Sigmoid colon (tissue), 7 donors: ENCODE results near the gene COL4A3. TPM values are rescaled to one million over a fixed set of nuclear protein-coding genes. Genes with fewer than 3 reads are reported as not detected.

Experiments used
- DNase-seq: peaks from one replicate; pipeline ENCODE4 v3.0.0-alpha.2; 2019
- H3K27ac ChIP-seq, 4 donors: fragments of 200-600 bp; sonication (generic); one replicate each; pipeline ENCODE4 v1.5.1; 2016 to 2019; ENCODE audit warnings: mild to moderate bottlenecking in 1 of 4
- H3K27me3 ChIP-seq, 3 donors: fragments of 200-600 bp; sonication (generic); one replicate each; pipeline ENCODE4 v1.5.1; 2019; ENCODE audit warnings: mild to moderate bottlenecking in 1 of 3
- H3K36me3 ChIP-seq, 4 donors: fragments of 200-600 bp; sonication (generic); one replicate each; pipeline ENCODE4 v1.5.1; 2016 to 2019
- H3K4me1 ChIP-seq, 4 donors: fragments of 200-600 bp; sonication (generic); one replicate each; pipeline ENCODE4 v1.5.1; 2017 to 2019
- H3K4me3 ChIP-seq, 4 donors: fragments of 200-600 bp; sonication (generic); one replicate each; pipeline ENCODE4 v1.5.1; 2017 to 2019; ENCODE audit warnings: mild to moderate bottlenecking in 2 of 4, moderate library complexity in 1 of 4
- H3K9me3 ChIP-seq, 4 donors: fragments of 200-600 bp in 3 of 4; sonication (generic) in 3 of 4; one replicate each; pipeline versions ENCODE4 v1.5.1 to v1.6.1; 2013 to 2019
- CTCF ChIP-seq, 4 experiments: fragments of 450-650 bp in 3 of 4; fragments of 200-600 bp in 1 of 4; IDR thresholded peaks; one replicate each; pipeline ENCODE4 v1.5.1; 2016 to 2019; ENCODE audit warnings: antibody characterized with exemption in 4 of 4, mild to moderate bottlenecking in 3 of 4, moderate library complexity in 2 of 4
- EP300 ChIP-seq, 4 donors: sonication (generic); formaldehyde crosslinking; IDR thresholded peaks; one replicate each; pipeline ENCODE4 v1.6.1; 2017; ENCODE audit warnings: antibody characterized with exemption in 4 of 4
- POLR2A ChIP-seq, 2 donors: fragments of 450-650 bp; IDR thresholded peaks; one replicate each; pipeline ENCODE4 v1.6.1; 2016; ENCODE audit warnings: antibody characterized with exemption in 2 of 2, mild to moderate bottlenecking in 2 of 2, moderate library complexity in 2 of 2
- POLR2AphosphoS5 ChIP-seq, 4 donors: sonication (generic); formaldehyde crosslinking; IDR thresholded peaks; one replicate each; pipeline ENCODE4 v1.6.1; 2017; ENCODE audit warnings: antibody characterized with exemption in 4 of 4
- WGBS, 2 donors: extraction: QIAGEN DNeasy Blood & Tissue Kit; methylation state at CpG; one replicate each; pipeline ENCODE4 v1.1.7; 2013; 5-methylcytosine and 5-hydroxymethylcytosine counted together
- intact Hi-C: fragments of 100-400 bp; cut with DNase I; formaldehyde crosslinking; loops from one replicate; pipeline ENCODE4 v1.15.1; 2023
- polyA plus RNA-seq, 3 donors: library from polyadenylated mRNA; stranded (reverse); fragments of 200-250 nt; gene quantifications; one replicate each; pipeline ENCODE4 v1.2.3, GENCODE V29; 2013
- total RNA-seq, 4 donors: library from RNA; depleted of rRNA; stranded (reverse); fragments of >200 nt; gene quantifications; one replicate each; pipeline ENCODE4 v1.1.0, GENCODE V29; 2016
- donor health status: healthy with polysubstance abuse.
- donor health status: Bipolar disorder and iron deficiency.
- donor health status: healthy.

COL4A3 gene
- total and polyA plus RNA-seq, 7 donors: under 0.01 to 1.6 (median 0.93) TPM; not detected in 1

- no peak for DNase-seq
- Histone ChIP-seq H3K4me1 (peaks cover 0 to 9% (median 0%) of the 10 kb centered on the region in 4 donors), H3K9me3 (no peaks in the 10 kb centered on the region), H3K27ac (no peak overlapping the region), H3K4me3 (no peak overlapping the region), H3K36me3 (no peaks in the 10 kb centered on the region), H3K27me3 (no peaks in the 10 kb centered on the region)
- WGBS, 2 donors: 94 to 98% methylated on average over 4 of the region's 4 CpGs
- intact Hi-C loops: no loop called here
- TF ChIP-seq POLR2AphosphoS5 (IDR thresholded peaks at IDR 0.05): no peak
These were observed 131.4 kb downstream of the COL4A3 start for GRCh38 chr2:227295806-227296205.

- no peak for DNase-seq
- Histone ChIP-seq H3K27ac (no peak overlapping the region), H3K4me1 (peaks cover 0 to 10% (median 2%) of the 10 kb centered on the region in 4 donors), H3K4me3 (no peak overlapping the region), H3K36me3 (no peaks in the 10 kb centered on the region), H3K27me3 (no peaks in the 10 kb centered on the region), H3K9me3 (no peaks in the 10 kb centered on the region)
- TF ChIP-seq CTCF (IDR thresholded peaks at IDR 0.05): no peak
- no peak for TF ChIP-seq EP300 (IDR thresholded peaks at IDR 0.05)
- TF ChIP-seq POLR2AphosphoS5 (IDR thresholded peaks at IDR 0.05): no peak
- no peak for TF ChIP-seq POLR2A (IDR thresholded peaks at IDR 0.05)
- intact Hi-C loops: no loop called here
- 94 to 96% methylated on average over 3 of the region's 3 CpGs for WGBS, 2 donors
These were observed 132.4 kb downstream of the COL4A3 start for GRCh38 chr2:227296671-227297405.

GRCh38 chr2:227301523-227301922 is 137.1 kb downstream of the COL4A3 start:
- no peak for DNase-seq
- no peak overlapping the region for H3K27ac ChIP-seq
- intact Hi-C loops: no loop called here
- peaks cover 0 to 8% (median 3%) of the 10 kb centered on the region in 4 donors for H3K4me1 ChIP-seq
- WGBS, 2 donors: 78 to 85% methylated on average over 1 of the region's 1 CpG
- TF ChIP-seq POLR2AphosphoS5 (IDR thresholded peaks at IDR 0.05) (no peak), CTCF (IDR thresholded peaks at IDR 0.05) (no peak), POLR2A (IDR thresholded peaks at IDR 0.05) (no peak), EP300 (IDR thresholded peaks at IDR 0.05) (no peak)
- H3K27me3 ChIP-seq: no peaks in the 10 kb centered on the region
- H3K4me3 ChIP-seq: no peak overlapping the region
- H3K9me3 ChIP-seq: no peaks in the 10 kb centered on the region
- H3K36me3 ChIP-seq: no peaks in the 10 kb centered on the region

GRCh38 chr2:227308784-227309183 is 144.4 kb downstream of the COL4A3 start:
- TF ChIP-seq EP300 (IDR thresholded peaks at IDR 0.05) (no peak), CTCF (IDR thresholded peaks at IDR 0.05) (no peak), POLR2AphosphoS5 (IDR thresholded peaks at IDR 0.05) (no peak), POLR2A (IDR thresholded peaks at IDR 0.05) (no peak)
- intact Hi-C loops: no loop called here
- H3K9me3 ChIP-seq: no peaks in the 10 kb centered on the region
- no peaks in the 10 kb centered on the region for H3K4me1 ChIP-seq
- H3K27ac ChIP-seq: no peak overlapping the region
- WGBS, 2 donors: 89 to 95% methylated on average over 4 of the region's 4 CpGs
- H3K27me3 ChIP-seq: no peaks in the 10 kb centered on the region
- H3K36me3 ChIP-seq: no peaks in the 10 kb centered on the region
- no peak for DNase-seq
- no peak overlapping the region for H3K4me3 ChIP-seq

GRCh38 chr2:227310756-227311110 is 146.3 kb downstream of the COL4A3 start:
- no peaks in the 10 kb centered on the region for H3K9me3 ChIP-seq
- no peaks in the 10 kb centered on the region for H3K36me3 ChIP-seq
- no peaks in the 10 kb centered on the region for H3K4me1 ChIP-seq
- no peak overlapping the region for H3K4me3 ChIP-seq
- WGBS, 2 donors: 92 to 95% methylated on average over 4 of the region's 4 CpGs
- TF ChIP-seq POLR2AphosphoS5 (IDR thresholded peaks at IDR 0.05) (no peak), POLR2A (IDR thresholded peaks at IDR 0.05) (no peak), EP300 (IDR thresholded peaks at IDR 0.05) (no peak), CTCF (IDR thresholded peaks at IDR 0.05) (no peak)
- intact Hi-C loops: no loop called here
- no peak for DNase-seq
- no peaks in the 10 kb centered on the region for H3K27me3 ChIP-seq
- no peak overlapping the region for H3K27ac ChIP-seq
